ENCODE measurements around the gene PTPN22.

The PTPN22 gene

GRCh38 chr1:113871597-113872113 is at the start of gene PTPN22:
Gene PTPN22, minus strand, starts transcription at chr1:113871712.
- no peak for DNase-seq

GRCh38 chr1:113918243-113918642 is 46.7 kb upstream of the PTPN22 start:
- no peak for DNase-seq

- no peak for DNase-seq
Observed at GRCh38 chr1:113917400-113918082, 46.0 kb upstream of the PTPN22 start.

- DNase-seq, result no peak
Observed at GRCh38 chr1:113916974-113917373, 45.5 kb upstream of the PTPN22 start.

GRCh38 chr1:113913887-113914664 is 42.6 kb upstream of the PTPN22 start:
- DNase-seq, result no peak

GRCh38 chr1:113913312-113913668 is 41.8 kb upstream of the PTPN22 start:
- no peak for DNase-seq

- no peak for DNase-seq
Observed at GRCh38 chr1:113912594-113913311, 41.2 kb upstream of the PTPN22 start.

GRCh38 chr1:113905435-113905861 is 33.9 kb upstream of the PTPN22 start:
- DNase-seq, result no peak

GRCh38 chr1:113904674-113905434 is 33.3 kb upstream of the PTPN22 start, which contains the start of the genes AP4B1 and DCLRE1B:
Gene AP4B1, minus strand, starts transcription at chr1:113904799. Its CDS starts 82 bp downstream, at chr1:113904717.
Gene DCLRE1B, plus strand, starts transcription at chr1:113905326. Its CDS starts 261 bp downstream, at chr1:113905587.
- DNase-seq, result peak; percentile 100

- DNase-seq, result peak; percentile 78
Observed at GRCh38 chr1:113904293-113904673, 32.8 kb upstream of the PTPN22 start.

GRCh38 chr1:113903501-113904292 is 32.2 kb upstream of the PTPN22 start:
- DNase-seq, result peak; percentile 39

GRCh38 chr1:113901191-113901590 is 29.7 kb upstream of the PTPN22 start:
- DNase-seq, result no peak

GRCh38 chr1:113899111-113899510 is 27.6 kb upstream of the PTPN22 start:
- DNase-seq, result no peak

GRCh38 chr1:113898241-113898814 is 26.8 kb upstream of the PTPN22 start:
- DNase-seq, result no peak

- no peak for DNase-seq
Observed at GRCh38 chr1:113895961-113896360, 24.4 kb upstream of the PTPN22 start.

GRCh38 chr1:113895098-113895497 is 23.6 kb upstream of the PTPN22 start:
- DNase-seq, result no peak

GRCh38 chr1:113893267-113893666 is 21.8 kb upstream of the PTPN22 start:
- no peak for DNase-seq

- DNase-seq, result no peak
Observed at GRCh38 chr1:113891631-113892220, 20.2 kb upstream of the PTPN22 start.

- DNase-seq, result no peak
Observed at GRCh38 chr1:113890816-113891215, 19.3 kb upstream of the PTPN22 start.

GRCh38 chr1:113887402-113888175 is 16.1 kb upstream of the PTPN22 start, which contains the start of gene BCL2L15:
Gene BCL2L15, minus strand, starts transcription at chr1:113887581. Its CDS starts 206 bp downstream, at chr1:113887375.
- no peak for DNase-seq

All from NCI-H510A treated with DMSO at 0.1 percent for 48 hours (cell line).